Keratinocyte (primary cell): ENCODE results near the gene SMYD3. TPM values are rescaled to one million over a fixed set of nuclear protein-coding genes. Genes with fewer than 3 reads are reported as not detected.
A peak's percentile ranks its signal among the peaks of the same experiment; 100 is the strongest.
"Not testable (repeated sequence)": the region's sequence is repeated elsewhere in the genome, so short reads cannot be mapped to it uniquely, and the experiment has no call there.

Source experiments
- DNase-seq: peaks from one replicate; pipeline ENCODE4 v3.0.0-alpha.2; 2011; ENCODE audit warnings: low read depth, missing footprints, low spot score
- FAIRE-seq: peaks from 2 replicates; lab custom pipeline; 2011; peaks lifted over from hg19 to GRCh38; lab: Jason Lieb, UNC
- H2AFZ ChIP-seq: 2 replicates; pipeline ENCODE4 v1.6.0; 2012; ENCODE audit warnings: low read length, control low read depth, inconsistent platforms; ENCODE audit not compliant: control insufficient read depth
- H3K27ac ChIP-seq: 2 replicates; pipeline ENCODE4 v1.5.1; 2011; ENCODE audit warnings: low read length; ENCODE audit not compliant: control insufficient read depth, insufficient read depth
- H3K27me3 ChIP-seq: 3 replicates; pipeline ENCODE4 v1.6.0; 2011; ENCODE audit warnings: low read length; ENCODE audit not compliant: control insufficient read depth, insufficient read depth; ENCODE audit errors: extremely low read depth
- H3K36me3 ChIP-seq, 2 experiments: 2 replicates in 1 of 2; 3 replicates in 1 of 2; pipeline ENCODE4 v1.5.1; 2011; ENCODE audit warnings: low read length in 2 of 2, mild to moderate bottlenecking in 1 of 2; ENCODE audit not compliant: control insufficient read depth in 2 of 2, insufficient read depth in 2 of 2; ENCODE audit errors: extremely low read depth in 1 of 2
- H3K4me1 ChIP-seq: 3 replicates; pipeline ENCODE4 v1.5.1; 2011; ENCODE audit warnings: low read length; ENCODE audit not compliant: control insufficient read depth, insufficient read depth; ENCODE audit errors: extremely low read depth
- H3K4me2 ChIP-seq: 3 replicates; pipeline ENCODE4 v1.6.0; 2011; ENCODE audit warnings: low read depth, low read length; ENCODE audit not compliant: control insufficient read depth, insufficient read depth; ENCODE audit errors: extremely low read depth
- H3K4me3 ChIP-seq, 3 experiments: fragments of 200-600 bp in 1 of 3; sonication (generic) in 1 of 3; 2 replicates in 2 of 3; 3 replicates in 1 of 3; pipeline ENCODE4 v1.5.1; 2011 to 2016; ENCODE audit warnings: low read length in 3 of 3, mild to moderate bottlenecking in 3 of 3, control low read depth in 2 of 3, inconsistent platforms in 1 of 3, low read depth in 1 of 3, mixed read lengths in 1 of 3, mixed run types in 1 of 3, moderate library complexity in 1 of 3; ENCODE audit not compliant: control insufficient read depth in 2 of 3, insufficient read depth in 2 of 3; ENCODE audit errors: extremely low read depth in 1 of 3
- H3K79me2 ChIP-seq: 2 replicates; pipeline ENCODE4 v1.6.0; 2012; ENCODE audit warnings: low read length; ENCODE audit not compliant: control insufficient read depth, insufficient read depth
- H3K9ac ChIP-seq: 3 replicates; pipeline ENCODE4 v1.6.0; 2011; ENCODE audit warnings: low read length; ENCODE audit not compliant: control insufficient read depth, insufficient read depth; ENCODE audit errors: extremely low read depth
- H3K9me1 ChIP-seq: 3 replicates; pipeline ENCODE4 v1.6.0; 2011; ENCODE audit warnings: low read length; ENCODE audit not compliant: control insufficient read depth, insufficient read depth; ENCODE audit errors: extremely low read depth
- H3K9me3 ChIP-seq: 2 replicates; pipeline ENCODE4 v1.5.1; 2012; ENCODE audit warnings: low read depth, low read length; ENCODE audit not compliant: control insufficient read depth
- H4K20me1 ChIP-seq: 3 replicates; pipeline ENCODE4 v1.6.0; 2011; ENCODE audit warnings: low read length; ENCODE audit not compliant: control insufficient read depth, insufficient read depth; ENCODE audit errors: extremely low read depth
- EZH2 ChIP-seq: IDR thresholded peaks from one replicate; pipeline ENCODE4 v1.6.1; 2012; ENCODE audit warnings: inconsistent platforms, mild to moderate bottlenecking, low read length, moderate library complexity
- dilution Hi-C: fragments of 300-500 bp; cut with MboI; formaldehyde crosslinking; loops from one replicate; pipeline ENCODE4 v1.7.0; 2020; ENCODE audit warnings: low sequenced_read_pairs; ENCODE audit not compliant: extremely low pct_ligation_motif_present
- polyA plus RNA-seq, 5 experiments: library from polyadenylated mRNA; depleted of rRNA in 3 of 5; stranded (reverse) in 3 of 5; stranded (forward) in 1 of 5; unstranded in 1 of 5; fragments of >200 nt; gene quantifications; 1 replicate in 1 of 5; 2 replicates in 3 of 5; 3 replicates in 1 of 5; pipeline versions ENCODE4 v1.2.1 to v1.2.3, GENCODE V29; 2011 to 2012; ENCODE audit warnings: missing spikeins in 2 of 5, low read depth in 1 of 5, low replicate concordance in 1 of 5
- TF ChIP-seq, protein P1 (sequence below), 3 experiments: IDR thresholded peaks in 1 of 3; conservative IDR thresholded peaks in 1 of 3; optimal IDR thresholded peaks in 1 of 3; 2 replicates in 2 of 3; 3 replicates in 1 of 3; pipeline versions ENCODE3 to v1.5.1; 2011; ENCODE audit warnings: low read length in 3 of 3, mild to moderate bottlenecking in 3 of 3, moderate library complexity in 2 of 3, control low read depth in 1 of 3, inconsistent platforms in 1 of 3; ENCODE audit not compliant: insufficient read depth in 2 of 3; ENCODE audit errors: extremely low read depth in 1 of 3

Gene SMYD3
- polyA plus RNA-seq, 1 donor (not counting 4 experiments of a cell fraction or from before 2014, with no cell fraction given), result 31.0 TPM

DNA sequence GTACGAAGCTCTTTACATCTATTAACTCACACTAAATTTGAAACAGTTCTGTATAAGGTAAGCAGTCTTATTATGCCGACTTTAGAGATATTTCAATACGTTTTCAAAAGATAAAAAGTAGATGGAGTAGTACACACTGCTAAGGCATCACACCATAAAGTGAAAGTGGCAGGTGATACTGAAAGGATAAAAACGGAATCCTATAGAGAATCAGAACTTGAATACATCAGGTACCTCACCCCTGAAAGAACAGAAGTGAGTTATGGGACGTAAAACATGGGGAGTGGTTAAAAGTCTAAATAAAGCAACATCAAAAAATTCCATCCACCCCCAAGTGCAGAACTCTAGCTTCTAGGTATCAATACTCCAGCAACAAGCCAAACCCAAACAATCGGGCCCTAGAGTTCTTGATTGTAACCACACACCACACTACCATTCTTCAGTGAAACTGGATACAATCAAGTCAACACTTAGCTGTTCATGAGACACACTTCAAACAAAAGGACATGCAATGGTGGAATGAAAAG lies 142.6 kb downstream of the SMYD3 start:
- DNase-seq (no peak), FAIRE-seq (no peak)

DNA sequence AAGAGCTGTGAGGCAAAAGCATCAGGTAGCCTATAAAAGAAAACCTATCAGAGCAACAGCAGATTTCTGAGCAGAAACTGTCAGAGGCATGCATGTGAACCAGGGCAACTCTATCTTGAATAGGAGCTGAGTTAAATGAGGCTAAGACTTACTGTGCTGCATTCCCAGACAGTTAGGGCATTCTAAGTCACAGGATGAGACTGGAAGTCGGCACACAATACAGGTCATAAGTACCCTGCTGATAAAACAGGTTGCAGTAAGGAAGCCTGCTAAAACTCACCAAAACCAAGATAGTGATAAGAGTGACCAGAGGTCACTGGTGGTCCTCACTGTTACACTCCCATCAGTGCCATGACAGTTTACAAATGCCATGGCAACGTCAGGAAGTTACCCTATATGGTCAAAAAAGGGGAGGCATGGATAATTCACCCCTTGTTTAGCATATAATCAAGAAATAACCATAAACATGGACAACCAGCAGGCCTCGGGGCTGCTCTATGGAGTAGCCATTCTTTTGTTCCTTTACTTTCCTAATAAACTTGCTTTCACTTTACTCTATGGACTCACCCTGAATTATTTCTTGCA lies 150.0 kb downstream of the SMYD3 start:
- H4K20me1 ChIP-seq, H2AFZ ChIP-seq, H3K36me3 ChIP-seq, H3K4me1 ChIP-seq, H3K27me3 ChIP-seq, H3K9me3 ChIP-seq, H3K4me3 ChIP-seq, DNase-seq, H3K4me2 ChIP-seq, H3K9me1 ChIP-seq, H3K9ac ChIP-seq, dilution Hi-C loops, H3K79me2 ChIP-seq, H3K27ac ChIP-seq: not testable (repeated sequence)
- FAIRE-seq, result peak; percentile 9

More for the DNA sequence above, 142.6 kb downstream of the SMYD3 start:
- no peak overlapping the region for H3K9ac ChIP-seq
- H3K27me3 ChIP-seq, result no peaks in the 10 kb centered on the region
- no peak overlapping the region for H3K27ac ChIP-seq
- H3K4me3 ChIP-seq, result no peak overlapping the region
- H3K4me2 ChIP-seq, result no peak overlapping the region
- H3K36me3 ChIP-seq, result no peaks in the 10 kb centered on the region
- H2AFZ ChIP-seq, result no peak overlapping the region
- no peaks in the 10 kb centered on the region for H3K9me1 ChIP-seq
- no peaks in the 10 kb centered on the region for H3K79me2 ChIP-seq
- no peaks in the 10 kb centered on the region for H3K9me3 ChIP-seq
- TF ChIP-seq, protein P1, sequence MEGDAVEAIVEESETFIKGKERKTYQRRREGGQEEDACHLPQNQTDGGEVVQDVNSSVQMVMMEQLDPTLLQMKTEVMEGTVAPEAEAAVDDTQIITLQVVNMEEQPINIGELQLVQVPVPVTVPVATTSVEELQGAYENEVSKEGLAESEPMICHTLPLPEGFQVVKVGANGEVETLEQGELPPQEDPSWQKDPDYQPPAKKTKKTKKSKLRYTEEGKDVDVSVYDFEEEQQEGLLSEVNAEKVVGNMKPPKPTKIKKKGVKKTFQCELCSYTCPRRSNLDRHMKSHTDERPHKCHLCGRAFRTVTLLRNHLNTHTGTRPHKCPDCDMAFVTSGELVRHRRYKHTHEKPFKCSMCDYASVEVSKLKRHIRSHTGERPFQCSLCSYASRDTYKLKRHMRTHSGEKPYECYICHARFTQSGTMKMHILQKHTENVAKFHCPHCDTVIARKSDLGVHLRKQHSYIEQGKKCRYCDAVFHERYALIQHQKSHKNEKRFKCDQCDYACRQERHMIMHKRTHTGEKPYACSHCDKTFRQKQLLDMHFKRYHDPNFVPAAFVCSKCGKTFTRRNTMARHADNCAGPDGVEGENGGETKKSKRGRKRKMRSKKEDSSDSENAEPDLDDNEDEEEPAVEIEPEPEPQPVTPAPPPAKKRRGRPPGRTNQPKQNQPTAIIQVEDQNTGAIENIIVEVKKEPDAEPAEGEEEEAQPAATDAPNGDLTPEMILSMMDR (optimal IDR thresholded peaks at IDR 0.05 in 1 of 3, IDR thresholded peaks at IDR 0.05 in 1 of 3, conservative IDR thresholded peaks at IDR 0.05 in 1 of 3; ENCODE audit: extremely low read depth in 1 of 3, insufficient read depth in 2 of 3, low read length in 3 of 3), result no peak
- TF ChIP-seq EZH2, result no peak
- dilution Hi-C loops, result no loop called here
- no peaks in the 10 kb centered on the region for H4K20me1 ChIP-seq
- no peaks in the 10 kb centered on the region for H3K4me1 ChIP-seq
